ENCODE measurements around the gene LHPP.

GRCh38 chr10:124598196-124598595 lies 136.6 kb downstream of the LHPP start:
- no peak for TF ChIP-seq ZNF565 (CRISPR knock-in tag; conservative IDR thresholded peaks at IDR 0.05; ENCODE audit: low read depth)
- no peak for TF ChIP-seq OSR1 (CRISPR knock-in tag; IDR thresholded peaks at IDR 0.05)
- TF ChIP-seq CSRNP3 (CRISPR knock-in tag; IDR thresholded peaks at IDR 0.05), result no peak
- no peak for TF ChIP-seq POU6F1 (CRISPR knock-in tag; IDR thresholded peaks at IDR 0.05; ENCODE audit: borderline replicate concordance, low read depth)
- TF ChIP-seq PPARA (CRISPR knock-in tag; IDR thresholded peaks at IDR 0.05; ENCODE audit: borderline replicate concordance), result no peak
- TF ChIP-seq TOX (CRISPR knock-in tag; IDR thresholded peaks at IDR 0.05; ENCODE audit: borderline replicate concordance), result no peak
- TF ChIP-seq CREB5 (CRISPR knock-in tag; IDR thresholded peaks at IDR 0.05; ENCODE audit: low read depth), result no peak
- no peak for TF ChIP-seq ZFP30 (CRISPR knock-in tag; IDR thresholded peaks at IDR 0.05)
- TF ChIP-seq TCF4 (CRISPR knock-in tag; IDR thresholded peaks at IDR 0.05; ENCODE audit: borderline replicate concordance), result no peak
- no peak for TF ChIP-seq ZFP3 (CRISPR knock-in tag; IDR thresholded peaks at IDR 0.05)
- no peak for TF ChIP-seq ISL1 (CRISPR knock-in tag; IDR thresholded peaks at IDR 0.05)
- TF ChIP-seq ARNTL (CRISPR knock-in tag; IDR thresholded peaks at IDR 0.05; ENCODE audit: borderline replicate concordance, low read depth), result no peak
- no peak for TF ChIP-seq ZC3H10 (CRISPR knock-in tag; IDR thresholded peaks at IDR 0.05)
- TF ChIP-seq TSHZ2 (CRISPR knock-in tag; IDR thresholded peaks at IDR 0.05), result no peak

Data from SK-N-SH treated with all-trans-retinoic acid at 6 μM for 48 hours (cell line).